ENCODE measurements around the gene TRIM72. TPM values are rescaled to one million over a fixed set of nuclear protein-coding genes. Genes with fewer than 3 reads are reported as not detected.

Gene TRIM72
- total RNA-seq, 6 experiments from 2014 or later = 0.06 TPM; not detected in 5

DNA sequence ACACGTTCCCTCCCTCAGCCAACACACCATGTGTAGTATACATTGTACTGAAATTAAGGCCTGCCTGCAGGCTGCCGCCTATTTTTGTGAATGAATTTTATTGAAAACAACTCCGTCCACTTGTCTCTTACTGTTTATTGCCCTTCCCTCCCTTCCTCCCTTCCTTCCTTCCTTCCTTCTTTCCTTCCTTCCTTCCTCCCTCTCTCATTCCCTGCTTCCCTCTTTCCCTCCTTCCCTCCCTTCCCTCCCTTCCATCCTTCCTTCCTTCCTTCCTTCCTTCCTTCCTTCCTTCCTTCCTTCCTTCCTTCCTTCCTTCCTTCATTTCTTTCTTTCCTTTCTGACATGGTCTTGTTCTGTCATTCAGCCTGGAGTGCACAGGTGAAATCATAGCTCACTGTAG is 48.2 kb downstream of the TRIM72 start:
- ATAC-seq (no peak), DNase-seq (peak in 1 of 3 donors; percentile 19)
- intact Hi-C loops (cut with DNase I) = no loop called here
- no peak for TF ChIP-seq POLR2A (IDR thresholded peaks at IDR 0.05)
- TF ChIP-seq, protein P1, sequence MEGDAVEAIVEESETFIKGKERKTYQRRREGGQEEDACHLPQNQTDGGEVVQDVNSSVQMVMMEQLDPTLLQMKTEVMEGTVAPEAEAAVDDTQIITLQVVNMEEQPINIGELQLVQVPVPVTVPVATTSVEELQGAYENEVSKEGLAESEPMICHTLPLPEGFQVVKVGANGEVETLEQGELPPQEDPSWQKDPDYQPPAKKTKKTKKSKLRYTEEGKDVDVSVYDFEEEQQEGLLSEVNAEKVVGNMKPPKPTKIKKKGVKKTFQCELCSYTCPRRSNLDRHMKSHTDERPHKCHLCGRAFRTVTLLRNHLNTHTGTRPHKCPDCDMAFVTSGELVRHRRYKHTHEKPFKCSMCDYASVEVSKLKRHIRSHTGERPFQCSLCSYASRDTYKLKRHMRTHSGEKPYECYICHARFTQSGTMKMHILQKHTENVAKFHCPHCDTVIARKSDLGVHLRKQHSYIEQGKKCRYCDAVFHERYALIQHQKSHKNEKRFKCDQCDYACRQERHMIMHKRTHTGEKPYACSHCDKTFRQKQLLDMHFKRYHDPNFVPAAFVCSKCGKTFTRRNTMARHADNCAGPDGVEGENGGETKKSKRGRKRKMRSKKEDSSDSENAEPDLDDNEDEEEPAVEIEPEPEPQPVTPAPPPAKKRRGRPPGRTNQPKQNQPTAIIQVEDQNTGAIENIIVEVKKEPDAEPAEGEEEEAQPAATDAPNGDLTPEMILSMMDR (IDR thresholded peaks at IDR 0.05) = no peak
- H3K36me3 ChIP-seq = no peaks in the 10 kb centered on the region
- no peaks in the 10 kb centered on the region for H3K27me3 ChIP-seq
- 72% methylated on average over 3 of the region's 3 CpGs for WGBS (ENCODE audit: insufficient coverage, low coverage, low lambda C conversion rate, missing lambda C conversion rate)
- H3K4me1 ChIP-seq = no peaks in the 10 kb centered on the region
- H3K4me3 ChIP-seq = no peak overlapping the region
- no peak overlapping the region for H3K27ac ChIP-seq
- H3K9me3 ChIP-seq = no peaks in the 10 kb centered on the region

DNA sequence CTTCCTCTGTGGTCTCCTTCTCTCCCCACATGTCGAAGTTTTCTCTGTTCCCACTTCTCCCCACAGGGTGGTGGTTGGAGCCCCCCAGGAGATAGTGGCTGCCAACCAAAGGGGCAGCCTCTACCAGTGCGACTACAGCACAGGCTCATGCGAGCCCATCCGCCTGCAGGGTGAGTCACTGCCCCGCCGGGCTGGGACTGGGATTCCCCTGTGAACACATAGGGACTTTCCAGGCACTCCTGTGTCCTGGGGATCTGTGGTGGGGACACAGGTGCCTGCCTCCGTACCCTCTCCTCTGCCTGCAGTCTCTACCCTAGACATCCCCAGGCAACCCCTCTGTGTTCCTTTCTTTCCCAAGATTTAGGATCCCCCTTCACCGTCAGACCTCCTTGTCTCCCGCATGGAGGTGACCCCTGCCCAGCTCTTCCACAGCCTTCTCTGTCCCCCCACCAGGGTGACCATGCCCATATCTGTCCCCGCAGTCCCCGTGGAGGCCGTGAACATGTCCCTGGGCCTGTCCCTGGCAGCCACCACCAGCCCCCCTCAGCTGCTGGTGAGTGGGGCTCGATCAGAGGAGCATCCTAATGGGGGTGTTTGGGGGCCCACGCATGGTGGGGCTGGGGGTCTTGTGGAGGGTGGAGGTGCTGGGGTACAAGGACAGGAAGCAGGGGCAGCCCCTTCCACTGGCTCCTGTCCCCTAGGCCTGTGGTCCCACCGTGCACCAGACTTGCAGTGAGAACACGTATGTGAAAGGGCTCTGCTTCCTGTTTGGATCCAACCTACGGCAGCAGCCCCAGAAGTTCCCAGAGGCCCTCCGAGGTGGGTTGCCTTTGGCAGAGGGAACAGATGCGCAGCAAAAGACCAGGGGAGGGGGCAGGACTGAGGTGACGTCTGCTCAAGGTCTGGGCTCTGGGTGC is 51.7 kb downstream of the TRIM72 start:
- no peak overlapping the region for H3K4me3 ChIP-seq
- H3K27me3 ChIP-seq = no peaks in the 10 kb centered on the region
- WGBS (ENCODE audit: insufficient coverage, low coverage, low lambda C conversion rate, missing lambda C conversion rate) = 36% methylated on average over 11 of the region's 20 CpGs
- H3K9me3 ChIP-seq = no peaks in the 10 kb centered on the region
- no peaks in the 10 kb centered on the region for H3K4me1 ChIP-seq
- no peaks in the 10 kb centered on the region for H3K36me3 ChIP-seq
- H3K27ac ChIP-seq = no peak overlapping the region
- intact Hi-C loops (cut with DNase I) = no loop called here
- no peak for TF ChIP-seq POLR2A (IDR thresholded peaks at IDR 0.05)
- TF ChIP-seq, protein P1 (IDR thresholded peaks at IDR 0.05) = no peak
- ATAC-seq (peak; percentile 27 to 93 (median 41)), DNase-seq (peak in 2 of 3 donors; percentile 38 to 55)

DNA sequence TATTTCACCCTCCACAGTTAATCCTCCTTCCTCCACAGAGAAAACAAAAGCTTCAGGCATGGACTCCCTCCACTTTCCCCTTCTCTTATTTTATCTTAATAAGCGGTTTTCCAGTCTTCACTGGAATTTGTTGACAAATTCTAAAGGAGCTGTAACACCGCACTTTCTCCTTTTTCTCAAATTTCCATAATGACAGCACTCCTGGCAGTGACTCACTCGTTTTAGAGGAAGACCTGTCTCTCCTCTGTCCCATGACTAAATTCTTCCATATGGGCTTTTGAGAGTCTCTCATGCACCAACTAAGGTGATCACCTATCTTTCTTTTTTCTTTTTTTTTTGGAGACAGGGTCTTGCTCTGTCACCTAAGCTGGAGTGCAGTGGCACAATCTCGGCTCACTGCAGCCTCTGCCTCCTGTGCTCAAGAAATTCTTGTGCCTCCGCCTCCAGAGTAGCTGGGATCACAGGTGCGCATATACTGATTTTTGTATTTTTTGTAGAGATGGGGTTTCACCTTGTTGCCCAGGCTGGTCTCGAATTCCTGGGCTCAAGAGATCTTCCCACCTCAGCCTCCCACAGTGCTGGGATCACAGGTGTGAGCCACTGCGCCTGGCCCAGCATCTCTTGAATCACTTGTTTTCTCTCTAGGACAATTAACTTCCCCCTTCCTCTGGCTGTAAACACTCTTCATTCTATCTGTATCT is 53.6 kb downstream of the TRIM72 start:
- intact Hi-C loops (cut with DNase I) = no loop called here
- TF ChIP-seq, protein P1 (IDR thresholded peaks at IDR 0.05) = no peak
- TF ChIP-seq POLR2A (IDR thresholded peaks at IDR 0.05) = no peak
- H3K27me3 ChIP-seq = no peaks in the 10 kb centered on the region
- no peaks in the 10 kb centered on the region for H3K36me3 ChIP-seq
- DNase-seq (peak in 1 of 3 donors; percentile 12), ATAC-seq (no peak)
- H3K9me3 ChIP-seq = no peaks in the 10 kb centered on the region
- no peak overlapping the region for H3K27ac ChIP-seq
- no peaks in the 10 kb centered on the region for H3K4me1 ChIP-seq
- WGBS (ENCODE audit: insufficient coverage, low coverage, low lambda C conversion rate, missing lambda C conversion rate) = 44% methylated on average over 8 of the region's 8 CpGs
- no peak overlapping the region for H3K4me3 ChIP-seq

DNA sequence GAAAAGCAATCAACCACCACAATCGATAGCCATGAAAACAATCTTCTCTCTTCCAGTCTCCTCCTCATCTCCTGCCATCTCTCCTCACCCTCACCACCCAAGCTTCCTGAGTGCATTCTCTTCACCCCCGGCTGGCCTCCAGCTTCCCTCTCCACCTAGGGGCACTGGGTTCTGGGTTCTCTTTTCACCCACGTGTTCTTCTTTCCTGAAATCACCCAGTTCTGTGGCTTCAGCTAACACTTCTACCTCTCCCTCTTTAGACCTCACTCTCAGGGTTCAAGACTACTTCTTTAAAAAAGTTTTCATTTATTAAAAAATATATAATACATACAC is 54.1 kb downstream of the TRIM72 start:
- Histone ChIP-seq H3K4me1 (no peaks in the 10 kb centered on the region), H3K9me3 (no peaks in the 10 kb centered on the region), H3K27me3 (no peaks in the 10 kb centered on the region), H3K36me3 (no peaks in the 10 kb centered on the region), H3K27ac (no peak overlapping the region), H3K4me3 (no peak overlapping the region)
- WGBS (ENCODE audit: insufficient coverage, low coverage, low lambda C conversion rate, missing lambda C conversion rate) = 38% methylated on average over 3 of the region's 3 CpGs
- no peak for TF ChIP-seq POLR2A (IDR thresholded peaks at IDR 0.05)
- TF ChIP-seq, protein P1 (IDR thresholded peaks at IDR 0.05) = no peak
- intact Hi-C loops (cut with DNase I) = no loop called here
- no peak for ATAC-seq
- no peak for DNase-seq
